ENCODE data around the gene TRPM5. TPM values are rescaled to one million over a fixed set of nuclear protein-coding genes. Genes with fewer than 3 reads are reported as not detected.

The TRPM5 gene
- total RNA-seq, 1 donor from 2014 or later = not detected

- DNase-seq (ENCODE audit: low spot score) = no peak
Measured at GRCh38 chr11:2440646-2441045, 3.7 kb downstream of the TRPM5 start.

- no peak for DNase-seq (ENCODE audit: low spot score)
Measured at GRCh38 chr11:2439820-2440219, 4.5 kb downstream of the TRPM5 start.

- DNase-seq (ENCODE audit: low spot score) = no peak
Measured at GRCh38 chr11:2437516-2437915, 6.8 kb downstream of the TRPM5 start.

GRCh38 chr11:2436521-2437031 is 7.7 kb downstream of the TRPM5 start:
- no peak for DNase-seq (ENCODE audit: low spot score)

- DNase-seq (ENCODE audit: low spot score) = no peak
Measured at GRCh38 chr11:2436013-2436520, 8.2 kb downstream of the TRPM5 start.

- no peak for DNase-seq (ENCODE audit: low spot score)
Measured at GRCh38 chr11:2435288-2436012, 8.9 kb downstream of the TRPM5 start.

- no peak for DNase-seq (ENCODE audit: low spot score)
Measured at GRCh38 chr11:2434506-2435255, 9.6 kb downstream of the TRPM5 start.

- DNase-seq (ENCODE audit: low spot score) = no peak
Measured at GRCh38 chr11:2434008-2434407, 10.3 kb downstream of the TRPM5 start.

- DNase-seq (ENCODE audit: low spot score) = no peak
Measured at GRCh38 chr11:2433106-2433925, 11.0 kb downstream of the TRPM5 start.

- no peak for DNase-seq (ENCODE audit: low spot score)
Measured at GRCh38 chr11:2432628-2433071, 11.7 kb downstream of the TRPM5 start.

- DNase-seq (ENCODE audit: low spot score) = no peak
Measured at GRCh38 chr11:2432171-2432621, 12.1 kb downstream of the TRPM5 start.

GRCh38 chr11:2431395-2431794 is 12.9 kb downstream of the TRPM5 start:
- no peak for DNase-seq (ENCODE audit: low spot score)

- no peak for DNase-seq (ENCODE audit: low spot score)
Measured at GRCh38 chr11:2428322-2428795, 16.0 kb downstream of the TRPM5 start.

- DNase-seq (ENCODE audit: low spot score) = no peak
Measured at GRCh38 chr11:2427721-2428321, 16.5 kb downstream of the TRPM5 start.

- no peak for DNase-seq (ENCODE audit: low spot score)
Measured at GRCh38 chr11:2426826-2427521, 17.3 kb downstream of the TRPM5 start.

GRCh38 chr11:2426221-2426620 is 18.1 kb downstream of the TRPM5 start:
- DNase-seq (ENCODE audit: low spot score) = no peak

GRCh38 chr11:2425506-2425905 is 18.8 kb downstream of the TRPM5 start:
- no peak for DNase-seq (ENCODE audit: low spot score)

GRCh38 chr11:2424811-2425495 is 19.4 kb downstream of the TRPM5 start:
- no peak for DNase-seq (ENCODE audit: low spot score)

Data from mesenteric fat pad (tissue), 1 donor.